ENCODE measurements around the gene GNAQ. TPM values are rescaled to one million over a fixed set of nuclear protein-coding genes. Genes with fewer than 3 reads are reported as not detected.

GNAQ gene
- total and polyA plus RNA-seq, 4 donors: 6.8 to 19.6 (median 12.6) TPM

DNA sequence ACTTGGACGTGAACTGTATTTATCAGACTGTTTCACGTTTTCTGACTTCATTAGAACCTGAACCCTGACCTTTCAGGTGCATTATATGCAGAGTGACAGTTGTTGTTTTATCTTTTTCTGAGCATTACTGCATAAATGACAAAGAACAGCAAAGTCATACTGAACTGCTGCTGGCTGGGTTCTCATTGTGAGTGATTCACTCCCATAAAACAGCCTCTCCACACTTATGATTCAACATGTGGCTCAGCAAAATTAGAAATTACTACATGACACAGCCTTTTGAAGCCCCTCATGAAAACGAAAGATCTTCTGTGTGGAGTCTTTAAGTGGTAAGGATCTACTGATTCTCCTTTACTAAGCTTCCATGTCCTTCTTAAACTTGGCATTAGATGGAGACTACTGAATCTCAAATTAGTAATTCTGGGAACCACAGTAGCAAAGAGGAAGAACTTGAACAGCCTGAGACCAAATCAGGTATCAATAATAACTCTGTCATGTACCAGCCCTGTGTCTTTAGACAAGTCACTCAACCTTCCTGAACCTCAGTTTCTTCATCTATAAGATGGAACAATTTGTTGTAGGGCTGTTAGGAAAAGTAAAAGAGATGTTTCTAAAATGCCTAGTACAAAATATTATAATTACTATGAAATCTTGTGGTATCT, 211.2 kb downstream of the GNAQ start:
- H3K9me3 ChIP-seq (ENCODE audit: control insufficient read depth in 4 of 4, low read length in 3 of 4): no peaks in the 10 kb centered on the region
- DNase-seq (ENCODE audit: low spot score): no peak
- no peaks in the 10 kb centered on the region for H3K36me3 ChIP-seq (ENCODE audit: control insufficient read depth in 4 of 4, insufficient read depth in 3 of 4, low read depth in 1 of 4, low read length in 3 of 4)
- no peaks in the 10 kb centered on the region for H3K4me1 ChIP-seq (ENCODE audit: control insufficient read depth in 4 of 4, insufficient read depth in 4 of 4, low read length in 3 of 4)
- no peak overlapping the region for H3K4me3 ChIP-seq (ENCODE audit: low read depth in 1 of 3, low read length in 3 of 3)
- no peak overlapping the region for H3K9ac ChIP-seq (ENCODE audit: low read depth in 1 of 2, low read length in 2 of 2)
- whole genome bisulfite sequencing: 72% methylated on average over 3 of the region's 3 CpGs
- no peak overlapping the region for H3K27ac ChIP-seq (ENCODE audit: low read depth in 1 of 2, low read length in 2 of 2)
- no peak for TF ChIP-seq NR2F2 (IDR thresholded peaks at IDR 0.05)
- no peak for TF ChIP-seq FOXA2 (IDR thresholded peaks at IDR 0.05)
- no peak for TF ChIP-seq YY1 (IDR thresholded peaks at IDR 0.05)
- no peak for TF ChIP-seq FOXA1 (IDR thresholded peaks at IDR 0.05)
- TF ChIP-seq REST (IDR thresholded peaks at IDR 0.05): no peak
- TF ChIP-seq RXRA (IDR thresholded peaks at IDR 0.05): no peak
- TF ChIP-seq, protein P1, sequence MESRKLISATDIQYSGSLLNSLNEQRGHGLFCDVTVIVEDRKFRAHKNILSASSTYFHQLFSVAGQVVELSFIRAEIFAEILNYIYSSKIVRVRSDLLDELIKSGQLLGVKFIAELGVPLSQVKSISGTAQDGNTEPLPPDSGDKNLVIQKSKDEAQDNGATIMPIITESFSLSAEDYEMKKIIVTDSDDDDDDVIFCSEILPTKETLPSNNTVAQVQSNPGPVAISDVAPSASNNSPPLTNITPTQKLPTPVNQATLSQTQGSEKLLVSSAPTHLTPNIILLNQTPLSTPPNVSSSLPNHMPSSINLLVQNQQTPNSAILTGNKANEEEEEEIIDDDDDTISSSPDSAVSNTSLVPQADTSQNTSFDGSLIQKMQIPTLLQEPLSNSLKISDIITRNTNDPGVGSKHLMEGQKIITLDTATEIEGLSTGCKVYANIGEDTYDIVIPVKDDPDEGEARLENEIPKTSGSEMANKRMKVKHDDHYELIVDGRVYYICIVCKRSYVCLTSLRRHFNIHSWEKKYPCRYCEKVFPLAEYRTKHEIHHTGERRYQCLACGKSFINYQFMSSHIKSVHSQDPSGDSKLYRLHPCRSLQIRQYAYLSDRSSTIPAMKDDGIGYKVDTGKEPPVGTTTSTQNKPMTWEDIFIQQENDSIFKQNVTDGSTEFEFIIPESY (IDR thresholded peaks at IDR 0.05): no peak
- no peak for TF ChIP-seq GABPA (IDR thresholded peaks at IDR 0.05 in 1 of 2, conservative IDR thresholded peaks at IDR 0.05 in 1 of 2)
- TF ChIP-seq CTCF (IDR thresholded peaks at IDR 0.05; ENCODE audit: low read depth, low read length, missing input control): no peak
- TF ChIP-seq TAF1 (conservative IDR thresholded peaks at IDR 0.05): no peak
- TF ChIP-seq, protein P2, sequence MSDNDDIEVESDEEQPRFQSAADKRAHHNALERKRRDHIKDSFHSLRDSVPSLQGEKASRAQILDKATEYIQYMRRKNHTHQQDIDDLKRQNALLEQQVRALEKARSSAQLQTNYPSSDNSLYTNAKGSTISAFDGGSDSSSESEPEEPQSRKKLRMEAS (IDR thresholded peaks at IDR 0.05): no peak
- TF ChIP-seq HNF4G (IDR thresholded peaks at IDR 0.05): no peak
- no peak for TF ChIP-seq RAD21 (IDR thresholded peaks at IDR 0.05)
- no peak for TF ChIP-seq ATF3 (IDR thresholded peaks at IDR 0.05)
- no peak for TF ChIP-seq SP1 (IDR thresholded peaks at IDR 0.05)
- no peaks in the 10 kb centered on the region for H3K27me3 ChIP-seq (ENCODE audit: control insufficient read depth in 4 of 4, insufficient read depth in 4 of 4, low read length in 3 of 4)

- no peak overlapping the region for H3K27ac ChIP-seq (ENCODE audit: low read depth in 1 of 2, low read length in 2 of 2)
- TF ChIP-seq REST (IDR thresholded peaks at IDR 0.05) (no peak), RAD21 (IDR thresholded peaks at IDR 0.05) (peak in 1 of 2 donors; percentile 5), CTCF (IDR thresholded peaks at IDR 0.05; ENCODE audit: low read depth, low read length, missing input control) (no peak)
- no peak for DNase-seq (ENCODE audit: low spot score)
These were observed 212.0 kb downstream of the GNAQ start for GRCh38 chr9:77819657-77820056.

More at GRCh38 chr9:77819657-77820056, 212.0 kb downstream of the GNAQ start:
- 78% methylated on average over 1 of the region's 1 CpG for WGBS
- Histone ChIP-seq H3K4me3 (ENCODE audit: low read depth in 1 of 3, low read length in 3 of 3) (no peak overlapping the region), H3K36me3 (ENCODE audit: control insufficient read depth in 4 of 4, insufficient read depth in 3 of 4, low read depth in 1 of 4, low read length in 3 of 4) (peaks cover 0 to 4% (median 0%) of the 10 kb centered on the region in 4 donors), H3K9me3 (ENCODE audit: control insufficient read depth in 4 of 4, low read length in 3 of 4) (no peaks in the 10 kb centered on the region), H3K27me3 (ENCODE audit: control insufficient read depth in 4 of 4, insufficient read depth in 4 of 4, low read length in 3 of 4) (no peaks in the 10 kb centered on the region), H3K4me1 (ENCODE audit: control insufficient read depth in 4 of 4, insufficient read depth in 4 of 4, low read length in 3 of 4) (no peaks in the 10 kb centered on the region), H3K9ac (ENCODE audit: low read depth in 1 of 2, low read length in 2 of 2) (no peak overlapping the region)
